A549 (cell line): ENCODE measurements around the gene GRID1.

Source experiments
- MAFK ChIP-seq: fragments of 450-650 bp; IDR thresholded peaks from 2 replicates; pipeline ENCODE4 v1.6.1; 2014; ENCODE audit not compliant: partially characterized antibody
- POLR2A ChIP-seq: IDR thresholded peaks from 2 replicates; pipeline ENCODE4 v1.6.1; 2012; ENCODE audit warnings: mild to moderate bottlenecking, low read length
- TF ChIP-seq, protein P1 (sequence below): fragments of 450-650 bp; IDR thresholded peaks from 2 replicates; pipeline ENCODE4 v1.6.1; 2014; ENCODE audit warnings: antibody characterized with exemption
- TF ChIP-seq, protein P2 (sequence below): fragments of 250-450 bp; sonication (Bioruptor Pico); IDR thresholded peaks from 2 replicates; pipeline ENCODE4 v1.5.0; 2021; ENCODE audit warnings: mild to moderate bottlenecking, moderate library complexity, borderline replicate concordance
- TF ChIP-seq, protein P3 (sequence below): fragments of >200 bp; sonication (Bioruptor Twin); formaldehyde crosslinking; IDR thresholded peaks from 3 replicates; pipeline ENCODE4 v1.5.1; 2016

DNA sequence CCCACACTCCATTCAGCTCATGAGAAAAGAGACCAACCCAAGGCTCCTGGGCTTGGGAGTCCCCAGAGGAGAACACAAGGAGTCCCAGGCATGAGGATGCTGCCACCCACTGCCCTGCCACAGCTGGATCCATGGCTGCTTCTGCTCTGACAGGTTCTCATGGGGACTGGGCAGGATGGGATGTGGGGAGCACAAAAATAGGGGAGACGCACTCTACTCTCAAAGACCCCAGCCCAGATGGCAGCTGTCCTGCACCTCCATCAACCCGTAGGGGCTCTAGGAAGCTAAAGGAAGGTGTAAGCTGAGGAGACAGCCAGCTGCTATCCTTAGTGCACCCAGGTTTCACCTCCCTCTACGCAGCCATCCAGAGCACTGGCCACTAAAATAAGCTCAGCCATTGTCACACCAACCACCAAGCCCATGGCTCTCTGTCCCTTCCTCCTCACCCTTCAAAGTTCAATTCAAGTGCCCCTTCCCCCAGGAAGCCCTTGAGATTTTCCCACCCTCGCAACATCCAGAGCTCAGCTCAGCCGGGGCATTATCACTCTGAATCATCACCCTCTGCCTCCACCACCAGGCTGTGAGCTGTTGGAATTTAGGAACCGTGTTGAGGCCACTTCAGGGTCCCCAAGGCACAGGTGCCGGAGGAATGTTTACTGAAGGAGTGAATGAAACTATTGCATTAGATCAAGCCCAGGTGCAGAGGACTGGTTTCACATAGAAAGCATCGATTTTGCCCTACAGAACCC, 142.1 kb downstream of the GRID1 start:
- TF ChIP-seq, protein P1, sequence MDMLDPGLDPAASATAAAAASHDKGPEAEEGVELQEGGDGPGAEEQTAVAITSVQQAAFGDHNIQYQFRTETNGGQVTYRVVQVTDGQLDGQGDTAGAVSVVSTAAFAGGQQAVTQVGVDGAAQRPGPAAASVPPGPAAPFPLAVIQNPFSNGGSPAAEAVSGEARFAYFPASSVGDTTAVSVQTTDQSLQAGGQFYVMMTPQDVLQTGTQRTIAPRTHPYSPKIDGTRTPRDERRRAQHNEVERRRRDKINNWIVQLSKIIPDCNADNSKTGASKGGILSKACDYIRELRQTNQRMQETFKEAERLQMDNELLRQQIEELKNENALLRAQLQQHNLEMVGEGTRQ, result no peak
- TF ChIP-seq POLR2A (no peak), MAFK (no peak)
- TF ChIP-seq, protein P2, sequence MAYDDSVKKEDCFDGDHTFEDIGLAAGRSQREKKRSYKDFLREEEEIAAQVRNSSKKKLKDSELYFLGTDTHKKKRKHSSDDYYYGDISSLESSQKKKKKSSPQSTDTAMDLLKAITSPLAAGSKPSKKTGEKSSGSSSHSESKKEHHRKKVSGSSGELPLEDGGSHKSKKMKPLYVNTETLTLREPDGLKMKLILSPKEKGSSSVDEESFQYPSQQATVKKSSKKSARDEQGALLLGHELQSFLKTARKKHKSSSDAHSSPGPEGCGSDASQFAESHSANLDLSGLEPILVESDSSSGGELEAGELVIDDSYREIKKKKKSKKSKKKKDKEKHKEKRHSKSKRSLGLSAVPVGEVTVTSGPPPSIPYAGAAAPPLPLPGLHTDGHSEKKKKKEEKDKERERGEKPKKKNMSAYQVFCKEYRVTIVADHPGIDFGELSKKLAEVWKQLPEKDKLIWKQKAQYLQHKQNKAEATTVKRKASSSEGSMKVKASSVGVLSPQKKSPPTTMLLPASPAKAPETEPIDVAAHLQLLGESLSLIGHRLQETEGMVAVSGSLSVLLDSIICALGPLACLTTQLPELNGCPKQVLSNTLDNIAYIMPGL (CRISPR knock-in tag), result no peak
- TF ChIP-seq, protein P3, sequence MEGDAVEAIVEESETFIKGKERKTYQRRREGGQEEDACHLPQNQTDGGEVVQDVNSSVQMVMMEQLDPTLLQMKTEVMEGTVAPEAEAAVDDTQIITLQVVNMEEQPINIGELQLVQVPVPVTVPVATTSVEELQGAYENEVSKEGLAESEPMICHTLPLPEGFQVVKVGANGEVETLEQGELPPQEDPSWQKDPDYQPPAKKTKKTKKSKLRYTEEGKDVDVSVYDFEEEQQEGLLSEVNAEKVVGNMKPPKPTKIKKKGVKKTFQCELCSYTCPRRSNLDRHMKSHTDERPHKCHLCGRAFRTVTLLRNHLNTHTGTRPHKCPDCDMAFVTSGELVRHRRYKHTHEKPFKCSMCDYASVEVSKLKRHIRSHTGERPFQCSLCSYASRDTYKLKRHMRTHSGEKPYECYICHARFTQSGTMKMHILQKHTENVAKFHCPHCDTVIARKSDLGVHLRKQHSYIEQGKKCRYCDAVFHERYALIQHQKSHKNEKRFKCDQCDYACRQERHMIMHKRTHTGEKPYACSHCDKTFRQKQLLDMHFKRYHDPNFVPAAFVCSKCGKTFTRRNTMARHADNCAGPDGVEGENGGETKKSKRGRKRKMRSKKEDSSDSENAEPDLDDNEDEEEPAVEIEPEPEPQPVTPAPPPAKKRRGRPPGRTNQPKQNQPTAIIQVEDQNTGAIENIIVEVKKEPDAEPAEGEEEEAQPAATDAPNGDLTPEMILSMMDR, result no peak
